ENCODE data around the gene SLC25A36. TPM values are rescaled to one million over a fixed set of nuclear protein-coding genes. Genes with fewer than 3 reads are reported as not detected.

The SLC25A36 gene
- total and polyA plus RNA-seq, 2 donors (not counting 1 experiment from before 2014, with no cell fraction given) = 29.3 to 76.0 TPM

DNA sequence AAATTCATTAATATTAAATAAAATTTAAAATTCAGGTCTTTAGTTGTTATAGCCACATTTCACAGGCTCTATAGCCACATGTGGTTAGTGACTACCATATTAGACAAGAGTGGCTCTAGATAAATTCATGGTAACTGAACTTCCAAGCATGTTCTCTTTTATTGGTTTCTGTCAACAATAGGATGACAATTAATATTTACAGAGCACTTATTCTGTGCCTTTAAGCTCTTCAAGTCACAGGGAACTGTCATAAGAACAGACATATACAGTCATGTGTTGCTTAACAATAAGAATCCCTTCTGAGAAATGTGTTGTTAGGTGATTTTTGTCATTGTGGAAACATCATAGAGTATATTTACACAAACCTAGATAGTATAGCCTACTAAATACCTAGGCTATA is 38.8 kb upstream of the SLC25A36 start:
- no peaks in the 10 kb centered on the region for H4K20me1 ChIP-seq (ENCODE audit: control insufficient read depth, insufficient read depth, low read length, poor library complexity, severe bottlenecking)
- CTCF ChIA-PET = interaction anchor here (2.3 kb wide), 1 partner anchor 203 kb away, joined by 7 read pairs; no protein-coding TSS in a partner anchor
- H3K27me3 ChIP-seq (replicated peaks in 1 of 4; ENCODE audit: control extremely low read depth in 1 of 4, control insufficient read depth in 3 of 4, insufficient read depth in 4 of 4, low read length in 3 of 4) = no peaks in the 10 kb centered on the region
- no peak overlapping the region for H3K4me3 ChIP-seq (ENCODE audit: control extremely low read depth in 1 of 5, extremely low read depth in 1 of 5, insufficient read depth in 1 of 5, low read depth in 2 of 5, low read length in 4 of 5)
- H3K9me3 ChIP-seq (ENCODE audit: control extremely low read depth in 1 of 3, control insufficient read depth in 2 of 3, insufficient read depth in 1 of 3, low read length in 2 of 3) = no peaks in the 10 kb centered on the region
- H3K27ac Mint-ChIP-seq = no peak overlapping the region
- intact Hi-C loops (cut with micrococcal nuclease) = no loop called here
- peaks cover 4% of the 10 kb centered on the region for H3K27me3 Mint-ChIP-seq
- no peaks in the 10 kb centered on the region for H3K79me2 ChIP-seq (ENCODE audit: control insufficient read depth, insufficient read depth, low read length)
- no peak overlapping the region for H3K4me3 Mint-ChIP-seq
- no peaks in the 10 kb centered on the region for H3K36me3 ChIP-seq (replicated peaks in 1 of 2; ENCODE audit: control extremely low read depth in 1 of 2, control insufficient read depth in 1 of 2, extremely low read depth in 1 of 2, insufficient read depth in 2 of 2, low read length in 1 of 2)
- no peaks in the 10 kb centered on the region for H3K4me1 ChIP-seq (ENCODE audit: control insufficient read depth in 2 of 2, insufficient read depth in 2 of 2, low read length in 2 of 2)
- H3K9me3 Mint-ChIP-seq (ENCODE audit: insufficient read depth) = no peaks in the 10 kb centered on the region
- no peak overlapping the region for H3K27ac ChIP-seq (ENCODE audit: low read length in 2 of 2)
- H3K9ac ChIP-seq (ENCODE audit: low read length) = no peak overlapping the region
- H2AFZ ChIP-seq (ENCODE audit: insufficient read depth, low read depth, low read length, poor library complexity, severe bottlenecking) = no peak overlapping the region
- DNase-seq (no peak), ATAC-seq (ENCODE audit: low read depth) (no peak)
- no peak for TF ChIP-seq EZH2 (IDR thresholded peaks at IDR 0.05; ENCODE audit: borderline replicate concordance, insufficient read depth, low read depth, low read length, poor library complexity, severe bottlenecking)
- TF ChIP-seq, protein P1, sequence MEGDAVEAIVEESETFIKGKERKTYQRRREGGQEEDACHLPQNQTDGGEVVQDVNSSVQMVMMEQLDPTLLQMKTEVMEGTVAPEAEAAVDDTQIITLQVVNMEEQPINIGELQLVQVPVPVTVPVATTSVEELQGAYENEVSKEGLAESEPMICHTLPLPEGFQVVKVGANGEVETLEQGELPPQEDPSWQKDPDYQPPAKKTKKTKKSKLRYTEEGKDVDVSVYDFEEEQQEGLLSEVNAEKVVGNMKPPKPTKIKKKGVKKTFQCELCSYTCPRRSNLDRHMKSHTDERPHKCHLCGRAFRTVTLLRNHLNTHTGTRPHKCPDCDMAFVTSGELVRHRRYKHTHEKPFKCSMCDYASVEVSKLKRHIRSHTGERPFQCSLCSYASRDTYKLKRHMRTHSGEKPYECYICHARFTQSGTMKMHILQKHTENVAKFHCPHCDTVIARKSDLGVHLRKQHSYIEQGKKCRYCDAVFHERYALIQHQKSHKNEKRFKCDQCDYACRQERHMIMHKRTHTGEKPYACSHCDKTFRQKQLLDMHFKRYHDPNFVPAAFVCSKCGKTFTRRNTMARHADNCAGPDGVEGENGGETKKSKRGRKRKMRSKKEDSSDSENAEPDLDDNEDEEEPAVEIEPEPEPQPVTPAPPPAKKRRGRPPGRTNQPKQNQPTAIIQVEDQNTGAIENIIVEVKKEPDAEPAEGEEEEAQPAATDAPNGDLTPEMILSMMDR (IDR thresholded peaks at IDR 0.05) = no peak
- no peak overlapping the region for H3K4me2 ChIP-seq (replicated peaks; ENCODE audit: low read depth, low read length, poor library complexity, severe bottlenecking)
- no peaks in the 10 kb centered on the region for H3K4me1 Mint-ChIP-seq
- POLR2A ChIA-PET = no interaction called here

DNA sequence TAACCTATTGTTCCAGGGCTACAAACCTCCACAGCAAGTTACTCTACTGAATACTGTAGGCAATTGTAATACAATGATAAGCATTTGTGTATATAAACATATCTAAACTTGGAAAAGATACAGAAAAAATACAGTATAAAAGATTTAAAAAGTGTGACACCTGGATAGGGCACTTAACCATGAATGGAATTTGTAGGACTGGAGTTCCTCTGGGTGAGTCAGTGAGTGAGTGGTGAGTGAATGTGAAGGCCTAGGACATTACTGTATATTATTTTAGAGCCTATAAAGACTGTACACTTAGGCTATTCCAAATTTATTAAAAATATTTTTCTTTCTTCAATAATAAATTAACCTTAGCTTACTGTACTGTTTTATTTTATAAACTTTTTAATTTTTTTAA is 38.4 kb upstream of the SLC25A36 start:
- Histone ChIP-seq H3K79me2 (ENCODE audit: control insufficient read depth, insufficient read depth, low read length) (no peaks in the 10 kb centered on the region), H3K9me3 (ENCODE audit: control extremely low read depth in 1 of 3, control insufficient read depth in 2 of 3, insufficient read depth in 1 of 3, low read length in 2 of 3) (no peaks in the 10 kb centered on the region), H4K20me1 (ENCODE audit: control insufficient read depth, insufficient read depth, low read length, poor library complexity, severe bottlenecking) (no peaks in the 10 kb centered on the region), H3K36me3 (replicated peaks in 1 of 2; ENCODE audit: control extremely low read depth in 1 of 2, control insufficient read depth in 1 of 2, extremely low read depth in 1 of 2, insufficient read depth in 2 of 2, low read length in 1 of 2) (no peaks in the 10 kb centered on the region), H2AFZ (ENCODE audit: insufficient read depth, low read depth, low read length, poor library complexity, severe bottlenecking) (no peak overlapping the region), H3K4me3 (ENCODE audit: control extremely low read depth in 1 of 5, extremely low read depth in 1 of 5, insufficient read depth in 1 of 5, low read depth in 2 of 5, low read length in 4 of 5) (no peak overlapping the region), H3K27me3 (replicated peaks in 1 of 4; ENCODE audit: control extremely low read depth in 1 of 4, control insufficient read depth in 3 of 4, insufficient read depth in 4 of 4, low read length in 3 of 4) (no peaks in the 10 kb centered on the region), H3K4me1 (ENCODE audit: control insufficient read depth in 2 of 2, insufficient read depth in 2 of 2, low read length in 2 of 2) (no peaks in the 10 kb centered on the region), H3K4me2 (replicated peaks; ENCODE audit: low read depth, low read length, poor library complexity, severe bottlenecking) (no peak overlapping the region), H3K9ac (ENCODE audit: low read length) (no peak overlapping the region), H3K27ac (ENCODE audit: low read length in 2 of 2) (no peak overlapping the region)
- ChIA-PET POLR2A (no interaction called here), CTCF (no interaction called here)
- TF ChIP-seq EZH2 (IDR thresholded peaks at IDR 0.05; ENCODE audit: borderline replicate concordance, insufficient read depth, low read depth, low read length, poor library complexity, severe bottlenecking) = no peak
- TF ChIP-seq, protein P1 (IDR thresholded peaks at IDR 0.05) = no peak
- Mint-ChIP-seq H3K27me3 (peaks cover 2% of the 10 kb centered on the region), H3K9me3 (ENCODE audit: insufficient read depth) (no peaks in the 10 kb centered on the region), H3K27ac (no peak overlapping the region), H3K4me3 (no peak overlapping the region), H3K4me1 (no peaks in the 10 kb centered on the region)
- ATAC-seq (ENCODE audit: low read depth) = no peak
- DNase-seq = no peak
- intact Hi-C loops (cut with micrococcal nuclease) = no loop called here

Data from B cell (primary cell).